Stimulated activated CD8-positive, alpha-beta memory T cell treated with anti-CD3 and anti-CD28 coated beads, Interleukin-7, amount 100 ng/mL, for 1 hour (primary cell): Measurements from ENCODE around the gene APIP.
"Not testable (repeated sequence)": the region's sequence is repeated elsewhere in the genome, so short reads cannot be mapped to it uniquely, and the experiment has no call there.

Source experiments
- DNase-seq, 2 donors: peaks; one replicate each; pipeline ENCODE4 v3.0.0-alpha.2; 2020; ENCODE audit warnings: low read depth in 2 of 2

The APIP gene

DNA sequence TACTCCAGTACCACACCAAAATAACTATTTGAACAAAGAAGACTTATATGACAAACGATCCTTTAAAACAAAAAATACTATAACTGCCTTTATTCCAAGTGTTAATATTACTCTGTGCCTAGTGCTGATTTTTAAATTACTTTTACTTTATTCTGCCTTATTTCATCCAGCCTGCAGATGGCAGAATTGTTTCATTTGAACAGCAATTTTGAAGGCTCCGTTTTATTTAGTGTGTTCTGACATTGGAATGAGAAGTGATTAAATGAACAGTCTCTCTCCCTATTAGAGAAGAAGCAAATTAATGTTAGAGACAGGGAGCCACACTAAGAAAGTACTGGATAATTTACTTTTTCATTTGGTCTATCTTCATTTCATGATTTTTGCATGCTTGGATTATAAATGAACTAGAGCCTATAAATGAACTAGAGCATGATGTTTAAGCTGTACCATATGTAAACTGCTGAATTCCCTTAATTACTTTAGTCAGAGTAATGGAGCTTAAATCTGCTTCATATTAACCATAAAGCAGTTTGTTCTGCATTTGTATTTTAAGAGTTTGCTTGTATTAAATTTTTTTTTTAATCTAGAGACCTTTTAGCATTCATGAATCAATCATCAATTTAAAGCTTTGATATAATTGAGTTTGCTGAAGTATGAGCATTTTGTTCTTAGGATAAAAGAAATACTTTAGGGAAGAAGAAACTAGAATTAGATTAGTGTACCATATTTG lies 10.1 kb upstream of the APIP start:
- no peak for DNase-seq

DNA sequence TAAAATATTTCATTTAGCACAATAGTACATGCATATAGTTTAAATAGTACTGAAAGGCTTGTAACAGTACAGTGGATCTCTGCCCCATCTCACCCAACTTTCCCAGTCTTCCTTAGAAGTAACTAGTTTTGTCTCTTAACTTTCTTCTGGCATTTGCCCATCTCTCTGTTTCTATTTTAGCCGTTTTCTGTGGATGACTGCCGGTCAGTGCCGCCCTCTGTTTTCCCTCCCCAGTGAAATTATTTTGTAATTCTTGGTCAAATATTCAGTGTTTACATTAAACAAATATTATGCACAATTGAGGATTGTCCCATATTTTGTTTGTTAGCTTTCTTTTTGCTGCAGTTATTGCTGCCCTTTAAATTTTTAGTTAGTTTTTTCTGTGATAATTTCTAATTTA lies 8.5 kb upstream of the APIP start:
- DNase-seq = no peak

DNA sequence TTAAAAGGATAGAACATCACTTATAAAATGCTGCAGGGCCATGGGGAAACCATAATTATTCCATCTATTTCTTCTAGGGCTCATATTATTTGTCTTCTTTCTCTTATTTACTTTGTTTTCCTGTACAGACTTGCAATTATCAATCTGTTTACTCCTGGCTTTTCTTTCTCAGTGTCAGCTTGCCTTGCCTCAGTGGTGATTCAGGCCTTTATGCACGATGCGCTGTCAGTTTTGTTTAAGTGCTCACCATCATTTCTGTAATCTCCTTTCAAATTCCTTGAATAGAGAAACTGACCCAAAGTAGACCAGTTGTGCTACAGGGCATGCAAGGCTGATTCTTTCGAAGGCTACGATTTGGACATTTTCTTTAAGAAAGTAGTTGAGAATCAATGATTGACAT lies 5.0 kb upstream of the APIP start:
- no peak for DNase-seq

GRCh38 chr11:34916843-34917770 lies 928 bp upstream of the APIP start:
- DNase-seq = no peak

DNA sequence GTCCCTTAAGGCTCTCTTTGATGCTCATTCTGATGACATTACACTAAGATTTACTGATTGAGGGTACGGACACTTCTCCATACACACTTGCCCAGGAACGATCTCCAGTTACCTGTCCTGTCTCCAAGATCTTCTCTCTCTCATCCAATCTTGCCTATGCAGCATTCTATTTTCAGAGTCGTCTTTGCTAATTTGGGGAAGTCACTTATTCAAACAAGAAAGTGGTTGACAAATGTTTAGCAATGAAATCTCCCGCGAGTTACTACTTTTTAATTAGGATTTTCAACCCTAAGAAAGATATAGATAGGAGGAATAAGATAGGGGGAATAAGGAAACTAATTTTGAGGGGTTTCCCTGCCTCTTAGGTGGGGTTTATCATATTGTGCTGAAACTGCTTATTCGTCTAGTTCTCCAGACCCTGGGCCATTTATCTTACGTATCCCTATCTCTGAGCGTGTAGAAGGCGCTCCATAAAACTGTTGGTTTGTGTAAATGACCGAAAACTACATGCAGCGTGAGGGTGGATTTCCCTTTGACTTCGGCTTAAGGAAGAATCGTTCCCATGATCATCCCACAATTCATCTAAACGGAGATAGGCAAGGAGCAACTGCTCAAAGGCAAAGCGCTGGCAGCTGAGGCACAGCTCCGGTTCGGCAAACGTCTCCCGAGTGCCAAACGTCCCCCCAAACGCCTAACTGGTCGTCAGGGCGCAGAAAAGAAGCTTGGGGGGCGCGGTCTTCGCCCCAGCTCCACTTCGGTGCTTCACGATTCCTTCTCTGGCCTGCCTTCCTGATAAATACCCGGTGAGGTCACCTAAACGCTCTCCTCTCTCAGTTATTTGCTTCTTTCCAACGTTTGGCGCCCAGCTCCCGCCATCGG lies 804 bp downstream of the APIP start:
- no peak for DNase-seq

- DNase-seq = not testable (repeated sequence)
Observed at GRCh38 chr11:34913556-34913955, 2.6 kb downstream of the APIP start.

- no peak for DNase-seq
Observed at GRCh38 chr11:34911676-34912075, 4.5 kb downstream of the APIP start.

GRCh38 chr11:34910817-34911216 lies 5.4 kb downstream of the APIP start:
- no peak for DNase-seq

DNA sequence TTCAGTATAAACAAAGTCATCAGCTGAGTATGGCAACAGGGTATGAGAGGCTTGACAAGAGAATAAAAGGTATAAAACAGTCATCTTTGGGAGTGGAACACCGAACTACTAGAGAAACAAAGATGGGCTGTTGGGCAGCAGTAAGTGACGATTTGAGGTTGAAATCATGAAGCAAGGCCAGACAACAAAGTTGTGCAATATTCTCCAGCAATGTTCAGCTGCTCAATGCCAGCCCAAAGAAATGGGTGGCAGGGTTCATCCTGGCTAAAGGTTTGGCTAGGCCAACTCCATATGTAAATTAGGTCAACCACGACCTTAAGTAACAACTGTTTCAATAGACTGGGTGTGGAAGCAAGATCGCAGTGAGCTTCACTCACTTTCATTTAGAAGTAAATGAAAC lies 6.2 kb downstream of the APIP start:
- no peak for DNase-seq

DNA sequence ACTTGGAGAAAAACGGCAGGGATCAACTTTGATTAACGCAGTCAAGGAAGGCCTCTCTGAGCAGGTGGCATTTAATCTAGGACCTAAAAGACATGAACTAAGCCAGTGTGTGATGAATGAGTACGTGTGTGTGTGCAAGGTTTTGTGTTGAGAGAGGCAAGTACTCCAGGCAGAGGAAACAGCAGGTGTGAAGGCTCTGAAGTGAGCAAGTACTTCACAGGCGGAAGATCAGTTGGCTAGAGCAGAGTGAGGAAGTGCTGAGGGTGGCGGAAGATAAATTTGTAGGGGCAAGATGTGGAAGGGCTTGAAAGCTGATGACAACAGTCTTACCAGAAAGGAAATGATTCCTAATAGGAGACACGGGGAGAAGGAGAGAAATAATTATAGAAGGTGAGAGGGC lies 6.8 kb downstream of the APIP start:
- no peak for DNase-seq

- no peak for DNase-seq
Observed at GRCh38 chr11:34907934-34908593, 8.1 kb downstream of the APIP start.

DNA sequence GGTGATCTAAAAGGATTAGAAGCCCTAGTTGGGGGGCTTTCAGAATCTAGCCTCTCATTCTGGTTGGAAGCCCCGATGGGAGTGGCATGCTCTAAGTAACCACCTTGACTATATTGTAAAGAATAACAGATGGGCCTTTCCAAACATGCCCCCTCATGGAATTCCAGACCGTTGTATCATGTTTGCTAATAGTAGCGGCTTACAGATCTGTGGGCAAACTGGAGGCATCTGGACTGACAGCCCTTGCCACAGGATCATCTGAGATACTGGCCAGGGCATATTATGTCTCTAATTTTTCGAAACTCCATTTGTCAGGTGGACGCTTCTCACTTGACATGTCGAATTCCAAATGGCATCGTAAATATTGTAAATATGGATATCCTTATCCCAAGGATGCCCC lies 10.5 kb downstream of the APIP start:
- DNase-seq = no peak

GRCh38 chr11:34904421-34904955 lies 11.7 kb downstream of the APIP start:
- no peak for DNase-seq

GRCh38 chr11:34899633-34900016 lies 16.6 kb downstream of the APIP start:
- DNase-seq = no peak

GRCh38 chr11:34898474-34898873 lies 17.7 kb downstream of the APIP start:
- no peak for DNase-seq

DNA sequence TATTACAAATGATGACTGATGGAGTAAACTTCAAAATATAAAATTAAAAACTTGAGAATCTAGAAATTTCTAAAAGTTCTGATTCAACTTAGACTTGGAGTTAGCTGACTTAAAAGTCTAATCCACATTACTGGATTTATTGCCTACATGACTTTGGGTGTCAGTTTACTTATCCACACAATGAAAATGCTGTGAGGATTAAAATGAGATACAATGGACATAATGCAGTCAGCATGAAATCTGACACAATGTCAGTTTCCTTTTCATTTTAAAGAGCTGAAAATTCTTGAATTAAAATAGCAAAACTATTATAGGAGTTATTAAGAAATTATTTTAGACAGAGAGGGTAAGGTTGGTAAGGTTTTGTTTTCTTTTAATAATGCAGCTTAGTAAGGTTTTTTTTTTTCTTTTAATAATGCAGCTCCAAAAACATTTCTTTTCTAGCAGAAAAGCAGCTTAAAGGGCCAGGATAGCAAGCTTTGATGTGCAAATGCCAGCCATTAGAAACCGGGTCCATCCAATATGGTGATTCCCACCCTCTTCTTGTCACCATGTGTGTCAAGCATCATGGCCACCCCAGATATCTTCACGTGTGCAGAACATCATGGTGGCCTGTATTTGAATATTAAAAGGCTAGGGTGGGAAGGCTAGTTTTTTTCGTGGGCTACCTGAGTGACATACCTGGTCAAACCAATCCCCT lies 18.9 kb downstream of the APIP start:
- DNase-seq = no peak

GRCh38 chr11:34896191-34896590 lies 20.0 kb downstream of the APIP start:
- DNase-seq = not testable (repeated sequence)

- DNase-seq = no peak
Observed at GRCh38 chr11:34893416-34893815, 22.8 kb downstream of the APIP start.

- DNase-seq = no peak
Observed at GRCh38 chr11:34891611-34892010, 24.6 kb downstream of the APIP start.

GRCh38 chr11:34890812-34891211 lies 25.4 kb downstream of the APIP start:
- DNase-seq = no peak

DNA sequence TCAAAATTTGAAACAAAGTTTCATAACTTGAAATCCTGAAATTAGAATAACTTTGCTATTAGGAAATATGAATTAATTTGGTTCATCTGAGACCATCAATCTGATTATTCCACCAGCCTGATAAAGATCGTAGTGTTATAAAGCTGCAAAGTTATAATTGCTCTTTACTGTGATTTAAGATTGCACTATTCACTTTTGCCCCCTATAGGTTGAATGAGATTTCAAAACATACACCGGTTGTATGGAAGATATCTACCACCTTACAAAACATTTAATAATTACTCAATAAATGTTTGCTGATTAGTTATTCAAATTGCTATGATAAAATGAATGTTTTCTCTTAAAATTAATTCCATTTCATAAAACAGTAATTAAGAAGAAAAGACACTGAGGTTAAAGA lies 26.1 kb downstream of the APIP start:
- no peak for DNase-seq
